ENCODE measurements around the gene KPNA4.

DNA sequence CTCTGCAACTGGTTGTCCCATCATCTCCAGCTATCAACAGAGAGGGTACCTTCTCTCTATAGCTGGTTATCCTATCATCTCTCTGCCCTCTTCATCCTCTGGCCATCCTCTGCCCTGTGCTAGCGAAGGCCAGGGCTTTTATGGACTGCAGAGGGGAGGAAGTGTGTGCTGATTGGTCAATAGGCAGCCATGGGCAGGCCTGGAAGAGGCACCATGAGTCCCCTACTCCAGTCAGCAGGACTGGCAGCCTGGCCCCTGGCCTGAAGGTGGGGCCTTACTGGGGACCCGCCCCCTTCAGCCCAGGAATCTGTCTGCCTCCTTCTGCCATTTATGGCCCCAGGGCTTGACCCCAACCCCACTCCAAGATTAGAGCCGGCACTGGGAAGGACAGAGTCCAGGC lies 105.3 kb downstream of the KPNA4 start:
- TF ChIP-seq CTCF (IDR thresholded peaks at IDR 0.05) = no peak
- no peak for TF ChIP-seq POLR2A (IDR thresholded peaks at IDR 0.05)
- no peak for TF ChIP-seq POLR2AphosphoS5 (IDR thresholded peaks at IDR 0.05)

Data from sigmoid colon (tissue), 4 donors.